Measurements from ENCODE around the gene MALRD1.

MALRD1 gene

DNA sequence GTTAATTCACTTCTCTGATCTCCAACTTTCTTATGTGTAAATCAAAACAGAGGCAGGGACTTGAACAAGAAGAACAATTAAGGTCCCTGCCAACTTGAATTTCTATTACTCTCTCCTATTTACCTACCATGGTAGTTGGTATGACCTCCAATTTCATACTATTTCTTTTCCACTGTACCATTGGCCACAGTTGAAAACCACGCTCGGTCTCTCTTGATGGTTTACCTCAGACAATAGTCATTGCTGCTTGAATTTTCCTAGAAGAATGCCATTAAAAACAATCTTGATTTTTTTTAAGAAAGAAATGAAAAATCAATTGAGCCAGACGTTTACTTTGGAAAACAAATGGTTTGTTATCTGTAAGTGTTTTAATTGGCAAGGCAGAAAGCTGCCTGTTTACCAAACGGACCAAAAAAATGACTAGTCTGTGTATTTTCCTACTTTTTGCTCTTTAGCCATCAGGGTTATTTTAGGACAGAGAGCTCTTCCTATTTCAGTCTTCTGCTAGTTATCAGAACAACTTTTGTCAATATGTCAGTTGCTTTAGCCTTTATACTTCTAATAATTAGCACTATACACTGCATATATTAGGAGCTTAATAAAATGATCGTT lies 610.1 kb downstream of the MALRD1 start:
- H3K9me3 ChIP-seq (ENCODE audit: control insufficient read depth, low read length) = no peaks in the 10 kb centered on the region
- H3K4me3 ChIP-seq (ENCODE audit: extremely low read depth, insufficient read depth, low read length, poor library complexity, severe bottlenecking) = no peak overlapping the region
- no peaks in the 10 kb centered on the region for H3K36me3 ChIP-seq (ENCODE audit: control insufficient read depth, insufficient read depth, low read length)
- H3K4me1 ChIP-seq (ENCODE audit: control insufficient read depth, insufficient read depth, low read length, poor library complexity, severe bottlenecking) = peaks cover 7% of the 10 kb centered on the region
- 73 to 86% methylated on average over 2 to 4 of the region's 5 CpGs for WGBS, 2 experiments (ENCODE audit: insufficient coverage in 2 of 2)
- H3K27ac ChIP-seq (ENCODE audit: low read depth, low read length, severe bottlenecking) = no peak overlapping the region

GRCh38 chr10:19659920-19660655 lies 611.5 kb downstream of the MALRD1 start:
- no peaks in the 10 kb centered on the region for H3K9me3 ChIP-seq (ENCODE audit: control insufficient read depth, low read length)
- H3K4me3 ChIP-seq (ENCODE audit: extremely low read depth, insufficient read depth, low read length, poor library complexity, severe bottlenecking) = no peak overlapping the region
- WGBS, 2 experiments (ENCODE audit: insufficient coverage in 2 of 2) = 83 to 100% methylated on average over 1 of the region's 4 CpGs
- H3K27ac ChIP-seq (ENCODE audit: low read depth, low read length, severe bottlenecking) = no peak overlapping the region
- no peaks in the 10 kb centered on the region for H3K4me1 ChIP-seq (ENCODE audit: control insufficient read depth, insufficient read depth, low read length, poor library complexity, severe bottlenecking)
- H3K36me3 ChIP-seq (ENCODE audit: control insufficient read depth, insufficient read depth, low read length) = no peaks in the 10 kb centered on the region

DNA sequence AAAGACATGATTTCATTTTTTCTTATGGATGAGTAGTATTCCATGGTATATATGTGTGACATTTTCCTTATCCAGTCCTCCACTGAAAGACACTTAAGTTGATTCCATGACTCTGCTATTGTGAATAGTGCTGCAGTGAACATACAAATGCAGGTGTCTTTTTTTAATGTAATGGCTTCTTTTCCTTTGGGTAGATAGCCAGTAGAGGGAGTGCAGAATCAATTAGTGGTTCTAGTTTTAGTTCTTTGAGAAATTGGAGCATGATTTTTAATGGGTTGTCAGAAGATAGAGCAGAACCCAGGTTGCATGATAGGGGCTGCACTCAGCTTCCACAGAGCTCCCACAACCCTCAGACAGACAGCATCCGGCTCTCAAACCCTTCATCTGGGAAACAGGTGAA lies 614.7 kb downstream of the MALRD1 start:
- H3K4me1 ChIP-seq (ENCODE audit: control insufficient read depth, insufficient read depth, low read length, poor library complexity, severe bottlenecking) = no peaks in the 10 kb centered on the region

DNA sequence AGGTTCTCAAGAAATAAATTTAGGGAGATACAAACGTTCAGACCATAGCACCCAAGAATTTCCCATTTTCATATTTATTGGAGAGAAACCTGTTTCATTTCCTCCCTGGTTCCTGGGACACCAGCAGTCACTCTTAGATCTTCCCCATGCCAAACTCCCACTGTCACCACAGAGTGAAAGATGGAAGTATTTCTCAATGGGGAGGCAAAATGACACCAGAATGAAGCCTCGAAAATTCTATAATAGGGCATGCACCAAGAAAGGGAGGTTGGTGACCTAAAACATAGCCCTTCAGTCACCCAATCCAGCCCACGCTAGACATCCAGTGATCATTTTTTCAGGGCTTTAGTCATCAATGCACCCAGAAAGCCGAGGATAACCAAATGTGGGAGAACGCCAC lies 619.5 kb downstream of the MALRD1 start:
- H3K4me3 ChIP-seq (ENCODE audit: extremely low read depth, insufficient read depth, low read length, poor library complexity, severe bottlenecking) = no peak overlapping the region
- no peaks in the 10 kb centered on the region for H3K9me3 ChIP-seq (ENCODE audit: control insufficient read depth, low read length)
- H3K36me3 ChIP-seq (ENCODE audit: control insufficient read depth, insufficient read depth, low read length) = no peaks in the 10 kb centered on the region
- WGBS, 2 experiments (ENCODE audit: insufficient coverage in 2 of 2) = 81 to 100% methylated on average over 2 to 3 of the region's 5 CpGs
- no peak overlapping the region for H3K27ac ChIP-seq (ENCODE audit: low read depth, low read length, severe bottlenecking)
- no peaks in the 10 kb centered on the region for H3K4me1 ChIP-seq (ENCODE audit: control insufficient read depth, insufficient read depth, low read length, poor library complexity, severe bottlenecking)

More for the DNA sequence above, 614.7 kb downstream of the MALRD1 start:
- no CpG with 5 or more reads among the region's 1 CpG for WGBS, 2 experiments (ENCODE audit: insufficient coverage in 2 of 2)
- H3K9me3 ChIP-seq (ENCODE audit: control insufficient read depth, low read length) = no peaks in the 10 kb centered on the region
- H3K27ac ChIP-seq (ENCODE audit: low read depth, low read length, severe bottlenecking) = no peak overlapping the region
- no peaks in the 10 kb centered on the region for H3K36me3 ChIP-seq (ENCODE audit: control insufficient read depth, insufficient read depth, low read length)
- no peak overlapping the region for H3K4me3 ChIP-seq (ENCODE audit: extremely low read depth, insufficient read depth, low read length, poor library complexity, severe bottlenecking)

DNA sequence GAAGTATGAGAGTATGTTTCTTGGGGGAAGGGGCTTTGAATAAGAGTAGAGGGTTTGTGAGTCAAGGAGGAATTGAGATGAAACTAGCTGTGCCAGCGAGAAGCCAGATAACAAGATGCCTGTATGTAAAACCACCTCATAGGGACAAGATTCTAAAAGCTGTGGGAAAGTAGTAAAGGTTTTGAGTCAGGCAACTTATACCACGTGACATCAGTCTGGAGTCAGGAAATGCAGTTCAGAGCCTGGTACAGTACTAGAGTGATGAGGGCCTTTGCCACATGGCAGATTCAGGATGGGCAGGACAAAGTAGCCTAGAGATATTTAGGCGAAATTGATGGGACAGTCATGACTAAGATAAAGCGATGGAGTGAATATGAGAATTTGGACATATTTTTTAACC lies 627.5 kb downstream of the MALRD1 start:
- Histone ChIP-seq H3K4me3 (ENCODE audit: extremely low read depth, insufficient read depth, low read length, poor library complexity, severe bottlenecking) (no peak overlapping the region), H3K36me3 (ENCODE audit: control insufficient read depth, insufficient read depth, low read length) (no peaks in the 10 kb centered on the region), H3K9me3 (ENCODE audit: control insufficient read depth, low read length) (no peaks in the 10 kb centered on the region), H3K4me1 (ENCODE audit: control insufficient read depth, insufficient read depth, low read length, poor library complexity, severe bottlenecking) (no peaks in the 10 kb centered on the region), H3K27ac (ENCODE audit: low read depth, low read length, severe bottlenecking) (no peak overlapping the region)
- WGBS, 2 experiments (ENCODE audit: insufficient coverage in 2 of 2) = 86 to 100% methylated on average over 2 of the region's 4 CpGs

- H3K4me3 ChIP-seq (ENCODE audit: extremely low read depth, insufficient read depth, low read length, poor library complexity, severe bottlenecking) = no peak overlapping the region
- no peaks in the 10 kb centered on the region for H3K36me3 ChIP-seq (ENCODE audit: control insufficient read depth, insufficient read depth, low read length)
- WGBS, 2 experiments (ENCODE audit: insufficient coverage in 2 of 2) = 80 to 100% methylated on average over 1 to 2 of the region's 3 CpGs
- H3K27ac ChIP-seq (ENCODE audit: low read depth, low read length, severe bottlenecking) = no peak overlapping the region
- no peaks in the 10 kb centered on the region for H3K4me1 ChIP-seq (ENCODE audit: control insufficient read depth, insufficient read depth, low read length, poor library complexity, severe bottlenecking)
- no peaks in the 10 kb centered on the region for H3K9me3 ChIP-seq (ENCODE audit: control insufficient read depth, low read length)
Observed at GRCh38 chr10:19683356-19683755, 634.8 kb downstream of the MALRD1 start.

DNA sequence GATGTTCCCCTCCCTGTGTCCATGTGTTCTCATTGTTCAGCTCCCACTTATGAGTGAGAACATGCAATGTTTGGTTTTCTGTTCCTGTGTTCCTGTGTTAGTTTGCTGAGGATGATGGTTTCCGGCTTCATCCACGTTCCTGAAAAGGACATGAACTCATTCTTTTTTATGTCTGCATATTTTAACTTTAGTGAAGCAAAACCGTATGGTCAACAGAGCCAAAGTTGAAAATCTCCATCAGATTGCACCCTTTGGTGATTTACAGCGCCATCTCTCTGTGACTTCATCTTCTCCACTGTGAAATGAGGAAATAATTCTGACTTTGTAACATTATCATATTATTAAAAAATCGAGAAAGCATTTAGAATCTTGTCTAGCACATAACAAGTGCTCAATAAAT lies 635.4 kb downstream of the MALRD1 start:
- Histone ChIP-seq H3K4me1 (ENCODE audit: control insufficient read depth, insufficient read depth, low read length, poor library complexity, severe bottlenecking) (no peaks in the 10 kb centered on the region), H3K9me3 (ENCODE audit: control insufficient read depth, low read length) (no peaks in the 10 kb centered on the region), H3K4me3 (ENCODE audit: extremely low read depth, insufficient read depth, low read length, poor library complexity, severe bottlenecking) (no peak overlapping the region), H3K36me3 (ENCODE audit: control insufficient read depth, insufficient read depth, low read length) (no peaks in the 10 kb centered on the region), H3K27ac (ENCODE audit: low read depth, low read length, severe bottlenecking) (no peak overlapping the region)
- no CpG with 5 or more reads among the region's 5 CpGs for WGBS, 2 experiments (ENCODE audit: insufficient coverage in 2 of 2)

DNA sequence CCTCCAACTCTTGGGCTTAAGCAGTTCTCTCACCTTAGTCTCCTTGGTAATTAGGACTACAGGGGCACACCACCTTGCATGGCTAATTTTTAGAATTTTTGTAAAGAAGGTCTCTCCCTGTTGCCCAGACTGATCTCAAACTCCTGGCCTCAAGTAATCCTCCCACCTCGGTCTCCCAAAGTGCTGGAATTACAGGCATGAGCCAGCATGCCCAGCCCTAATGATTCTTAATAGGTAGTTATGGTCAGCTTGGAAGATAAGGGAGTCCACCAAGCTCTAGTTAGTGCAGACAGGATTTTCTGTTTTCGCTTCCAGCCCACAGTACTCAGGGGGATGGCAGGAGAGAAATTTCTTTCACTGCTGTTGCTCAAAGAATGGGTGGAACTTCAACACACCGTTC lies 639.7 kb downstream of the MALRD1 start:
- H3K36me3 ChIP-seq (ENCODE audit: control insufficient read depth, insufficient read depth, low read length) = no peaks in the 10 kb centered on the region
- 100% methylated on average over 2 of the region's 3 CpGs for WGBS, 2 experiments (ENCODE audit: insufficient coverage in 2 of 2)

GRCh38 chr10:19689231-19689630 lies 640.6 kb downstream of the MALRD1 start:
- Histone ChIP-seq H3K27ac (ENCODE audit: low read depth, low read length, severe bottlenecking) (no peak overlapping the region), H3K4me3 (ENCODE audit: extremely low read depth, insufficient read depth, low read length, poor library complexity, severe bottlenecking) (no peak overlapping the region), H3K4me1 (ENCODE audit: control insufficient read depth, insufficient read depth, low read length, poor library complexity, severe bottlenecking) (no peaks in the 10 kb centered on the region), H3K36me3 (ENCODE audit: control insufficient read depth, insufficient read depth, low read length) (no peaks in the 10 kb centered on the region), H3K9me3 (ENCODE audit: control insufficient read depth, low read length) (no peaks in the 10 kb centered on the region)
- WGBS, 2 experiments (ENCODE audit: insufficient coverage in 2 of 2) = 100% methylated on average over 2 of the region's 3 CpGs; no CpG with 5 or more reads in 1 of the 2 experiments

More for the DNA sequence above, 639.7 kb downstream of the MALRD1 start:
- H3K4me1 ChIP-seq (ENCODE audit: control insufficient read depth, insufficient read depth, low read length, poor library complexity, severe bottlenecking) = no peaks in the 10 kb centered on the region
- H3K9me3 ChIP-seq (ENCODE audit: control insufficient read depth, low read length) = no peaks in the 10 kb centered on the region
- H3K27ac ChIP-seq (ENCODE audit: low read depth, low read length, severe bottlenecking) = no peak overlapping the region
- H3K4me3 ChIP-seq (ENCODE audit: extremely low read depth, insufficient read depth, low read length, poor library complexity, severe bottlenecking) = no peak overlapping the region

DNA sequence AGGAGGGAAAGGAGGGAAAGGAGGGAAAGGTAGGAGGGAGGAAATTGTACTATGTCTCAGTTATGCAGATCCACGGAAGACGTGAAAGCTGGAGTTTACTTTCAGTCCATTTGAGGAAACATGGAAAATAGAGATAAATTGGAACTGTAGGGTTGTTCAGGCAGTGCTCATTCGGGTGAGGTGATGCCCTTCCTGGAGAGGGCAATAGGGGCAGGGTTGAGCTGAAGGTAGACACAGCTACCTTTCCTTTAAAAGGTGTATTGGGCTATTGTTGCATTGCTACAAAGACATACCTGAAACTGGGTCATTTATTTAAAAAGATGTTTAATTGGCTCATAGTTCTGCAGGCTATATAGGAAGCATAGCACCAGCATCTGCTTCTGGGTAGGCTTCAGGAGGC lies 650.7 kb downstream of the MALRD1 start:
- Histone ChIP-seq H3K36me3 (ENCODE audit: control insufficient read depth, insufficient read depth, low read length) (no peaks in the 10 kb centered on the region), H3K27ac (ENCODE audit: low read depth, low read length, severe bottlenecking) (no peak overlapping the region), H3K4me1 (ENCODE audit: control insufficient read depth, insufficient read depth, low read length, poor library complexity, severe bottlenecking) (no peaks in the 10 kb centered on the region), H3K9me3 (ENCODE audit: control insufficient read depth, low read length) (no peaks in the 10 kb centered on the region), H3K4me3 (ENCODE audit: extremely low read depth, insufficient read depth, low read length, poor library complexity, severe bottlenecking) (no peak overlapping the region)
- 91 to 93% methylated on average over 2 to 3 of the region's 3 CpGs for WGBS, 2 experiments (ENCODE audit: insufficient coverage in 2 of 2)

DNA sequence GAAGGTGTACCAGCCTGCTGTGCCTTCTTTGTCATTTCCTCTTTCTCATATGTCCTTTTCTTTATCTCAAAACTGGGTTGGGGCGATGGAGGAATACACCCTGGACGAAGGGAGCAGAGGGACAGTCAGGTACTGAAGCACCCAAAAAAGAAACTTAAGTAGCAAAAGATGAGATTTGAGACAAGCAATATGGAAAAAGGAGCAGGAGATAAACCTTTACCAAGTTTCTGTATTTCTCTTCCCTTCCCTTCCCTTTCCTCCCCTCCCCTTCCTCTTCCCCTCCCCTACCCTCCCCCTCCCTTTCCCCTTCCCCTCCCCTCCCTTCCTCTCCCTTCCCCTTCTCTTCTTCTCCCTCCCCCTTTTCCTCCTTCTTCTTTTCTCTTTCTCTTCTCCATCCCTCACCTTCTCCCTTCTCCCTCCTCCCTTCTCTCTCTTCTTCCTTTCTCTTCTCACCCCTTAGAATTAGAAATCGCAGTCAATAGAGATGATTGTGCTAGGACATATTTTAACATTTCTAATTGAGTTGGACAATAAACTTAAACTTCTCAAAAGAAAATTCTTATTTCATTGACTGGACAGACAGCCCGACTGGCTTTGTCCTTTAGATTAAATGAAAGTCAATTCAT lies 652.9 kb downstream of the MALRD1 start:
- no peaks in the 10 kb centered on the region for H3K9me3 ChIP-seq (ENCODE audit: control insufficient read depth, low read length)
- no peak overlapping the region for H3K4me3 ChIP-seq (ENCODE audit: extremely low read depth, insufficient read depth, low read length, poor library complexity, severe bottlenecking)

More for the DNA sequence above, 652.9 kb downstream of the MALRD1 start:
- Histone ChIP-seq H3K4me1 (ENCODE audit: control insufficient read depth, insufficient read depth, low read length, poor library complexity, severe bottlenecking) (no peaks in the 10 kb centered on the region), H3K27ac (ENCODE audit: low read depth, low read length, severe bottlenecking) (no peak overlapping the region), H3K36me3 (ENCODE audit: control insufficient read depth, insufficient read depth, low read length) (no peaks in the 10 kb centered on the region)
- WGBS, 2 experiments (ENCODE audit: insufficient coverage in 2 of 2) = 80 to 100% methylated on average over 1 to 2 of the region's 4 CpGs

All from mesodermal cell (in vitro differentiated cells).